K562 (cell line): ENCODE results near the gene HIRIP3. TPM values are rescaled to one million over a fixed set of nuclear protein-coding genes. Genes with fewer than 3 reads are reported as not detected.
A peak's percentile ranks its signal among the peaks of the same experiment; 100 is the strongest.

Source experiments
- ATAC-seq: fragments of 200-7000 bp; cut with Tn5 transposase; 3 replicates; pipeline ENCODE4 v1.9.1; 2020; ENCODE audit warnings: moderate library complexity
- BruUV-seq: library from RNA; stranded (reverse); fragments of 400-500 nt; replicated peaks from 2 replicates; lab custom pipeline; 2021; lab: Mats Ljungman, UMichigan
- CTCF ChIA-PET: fragments of 300-600 bp; formaldehyde crosslinking; extraction: SDS; loops from one replicate; lab custom pipeline; 2021; ENCODE audit warnings: low intra/inter-chr PET ratio; lab: Yijun Ruan, JAX
- POLR2A ChIA-PET: fragments of 300-600, 350-650 bp; sonication (Branson Sonifier 250); formaldehyde crosslinking; extraction: SDS; loops from one replicate; lab custom pipeline; 2021; ENCODE audit warnings: antibody characterized with exemption, inconsistent platforms; lab: Yijun Ruan, JAX
- DNase-seq, 4 experiments: peaks; one replicate each; pipeline versions ENCODE4 v3.0.0 to v3.0.0-alpha.2; 2011 to 2018; ENCODE audit warnings: low spot score in 3 of 4, mixed read lengths in 3 of 4; ENCODE audit errors: extremely low read depth in 1 of 4
- FAIRE-seq: peaks from 2 replicates; lab custom pipeline; 2011; peaks lifted over from hg19 to GRCh38; lab: Jason Lieb, UNC
- H2AFZ ChIP-seq: 2 replicates; pipeline ENCODE4 v1.6.0; 2011; ENCODE audit warnings: low read depth, low read length, control low read depth, inconsistent platforms
- H3K27ac ChIP-seq: fragments of 200-600 bp; 3 replicates; pipeline ENCODE4 v1.8.0; 2011; ENCODE audit warnings: low read depth, mild to moderate bottlenecking, control low read depth, inconsistent platforms, low read length, moderate library complexity, mixed read lengths; ENCODE audit errors: extremely low read depth
- H3K27me3 ChIP-seq, 2 experiments: fragments of 300-600 bp in 1 of 2; 2 replicates in 1 of 2; 3 replicates in 1 of 2; pipeline versions ENCODE4 v1.6.0 to v1.8.0; 2011; ENCODE audit warnings: inconsistent platforms in 2 of 2, low read length in 2 of 2, mild to moderate bottlenecking in 1 of 2, mixed read lengths in 1 of 2, moderate library complexity in 1 of 2; ENCODE audit not compliant: control insufficient read depth in 2 of 2, insufficient read depth in 2 of 2
- H3K36me3 ChIP-seq: fragments of 300-600 bp; 3 replicates; pipeline ENCODE4 v1.8.0; 2011; ENCODE audit warnings: mild to moderate bottlenecking, low read length, inconsistent platforms; ENCODE audit not compliant: control insufficient read depth, insufficient read depth
- H3K4me1 ChIP-seq, 2 experiments: fragments of 200-600 bp in 1 of 2; replicated peaks in 1 of 2; 2 replicates in 1 of 2; 3 replicates in 1 of 2; pipeline versions ENCODE4 v1.5.1 to v1.8.0; 2011; ENCODE audit warnings: inconsistent platforms in 2 of 2, low read length in 2 of 2, mild to moderate bottlenecking in 1 of 2, mixed read lengths in 1 of 2, moderate library complexity in 1 of 2; ENCODE audit not compliant: control insufficient read depth in 2 of 2, insufficient read depth in 2 of 2
- H3K4me2 ChIP-seq: 2 replicates; pipeline ENCODE4 v1.6.1; 2011; ENCODE audit warnings: low read length, control low read depth, inconsistent platforms, mixed read lengths; ENCODE audit not compliant: insufficient read depth
- H3K4me3 ChIP-seq: fragments of 200-600 bp; sonication (generic), shearing (Covaris generic); 2 replicates; pipeline ENCODE4 v1.5.1; 2016; ENCODE audit warnings: control low read depth, inconsistent platforms
- H3K79me2 ChIP-seq: fragments of 200-600 bp; 3 replicates; pipeline ENCODE4 v1.8.0; 2011; ENCODE audit warnings: low read length, inconsistent platforms; ENCODE audit not compliant: control insufficient read depth, insufficient read depth
- H3K9ac ChIP-seq, 2 experiments: 2 replicates each; pipeline versions ENCODE4 v1.6.0 to v1.6.1; 2011; ENCODE audit warnings: low read depth in 2 of 2, low read length in 2 of 2, control low read depth in 1 of 2, inconsistent platforms in 1 of 2, mild to moderate bottlenecking in 1 of 2, mixed read lengths in 1 of 2; ENCODE audit not compliant: insufficient read depth in 1 of 2
- H3K9me1 ChIP-seq: one replicate; pipeline ENCODE4 v1.6.0; 2011; ENCODE audit warnings: inconsistent platforms, mild to moderate bottlenecking, low read length, moderate library complexity; ENCODE audit not compliant: control insufficient read depth, insufficient read depth
- H3K9me3 ChIP-seq: replicated peaks from 2 replicates; pipeline ENCODE4 v1.5.1; 2011; ENCODE audit warnings: low read depth, low read length, inconsistent platforms; ENCODE audit not compliant: control insufficient read depth, insufficient read depth
- H4K20me1 ChIP-seq: replicated peaks from 2 replicates; pipeline ENCODE4 v1.6.1; 2011; ENCODE audit warnings: low read length, inconsistent platforms, mixed read lengths; ENCODE audit not compliant: control insufficient read depth, insufficient read depth
- DNMT1 ChIP-seq: fragments of 450-650 bp; IDR thresholded peaks from 2 replicates; pipeline ENCODE4 v1.6.1; 2016; ENCODE audit warnings: antibody characterized with exemption, mild to moderate bottlenecking
- HIVEP1 ChIP-seq: fragments of 250-450 bp; sonication (Bioruptor Pico); IDR thresholded peaks from 2 replicates; pipeline ENCODE4 v1.4.0; 2020; ENCODE audit warnings: mild to moderate bottlenecking
- KAT7 ChIP-seq: sonication (generic); formaldehyde crosslinking; IDR thresholded peaks from 2 replicates; pipeline ENCODE4 v1.8.0; 2022; ENCODE audit warnings: missing genetic modification reagents, mild to moderate bottlenecking, borderline replicate concordance
- KDM1A ChIP-seq, 2 experiments: fragments of 450-650 bp; IDR thresholded peaks; 2 replicates each; pipeline ENCODE4 v1.6.1; 2016; ENCODE audit warnings: mild to moderate bottlenecking in 2 of 2
- MXI1 ChIP-seq: IDR thresholded peaks from 2 replicates; pipeline ENCODE4 v1.6.1; 2011; ENCODE audit warnings: low read depth, mild to moderate bottlenecking, improper control_type of control experiment, low read length
- SAFB2 ChIP-seq: fragments of 200-400 bp; formaldehyde crosslinking; IDR thresholded peaks from 2 replicates; pipeline ENCODE4 v1.6.1; 2018; ENCODE audit warnings: borderline replicate concordance, low read length, low read depth, moderate library complexity; ENCODE audit not compliant: severe bottlenecking
- ZNF696 ChIP-seq: fragments of 250-450 bp; sonication (Bioruptor Pico); conservative IDR thresholded peaks from 2 replicates; pipeline ENCODE4 v1.4.0; 2020; ENCODE audit warnings: mild to moderate bottlenecking, moderate library complexity
- WGBS: fragments of 100-300 bp; shearing (Covaris generic); methylation state at CpG from one replicate; pipeline ENCODE4 v1.1.6; 2016; ENCODE audit warnings: low coverage, mixed read lengths; ENCODE audit not compliant: insufficient coverage; ENCODE audit errors: missing lambda C conversion rate; 5-methylcytosine and 5-hydroxymethylcytosine counted together
- in situ Hi-C: fragments of 300-500 bp; cut with MboI; formaldehyde crosslinking; loops from 4 replicates; pipeline ENCODE4 v1.15.0; 2018; ENCODE audit warnings: inconsistent platforms, mixed read lengths
- intact Hi-C: fragments of 100-400 bp; cut with micrococcal nuclease; formaldehyde crosslinking; loops from 2 replicates; pipeline ENCODE4 v1.14.2; 2022
- polyA plus RNA-seq, 8 experiments: library from polyadenylated mRNA; depleted of rRNA in 4 of 8; stranded (reverse) in 5 of 8; unstranded in 3 of 8; fragments of >200 nt; fragmentation: Nextera tagmentation in 2 of 8; fragmentation: Illumina TruSeq in 1 of 8; extraction: Ambion mirVana in 2 of 8; extraction: Trizol in 1 of 8; gene quantifications; 2 replicates each; pipeline versions ENCODE4 v1.2.1 to v1.2.3, GENCODE V29; 2011 to 2014; ENCODE audit warnings: inconsistent platforms in 1 of 8, missing spikeins in 1 of 8
- total RNA-seq, 7 experiments: library from RNA; depleted of rRNA in 6 of 7; stranded (reverse); fragments of >200 nt in 6 of 7; fragmentation: Illumina TruSeq in 2 of 7; extraction: Trizol in 2 of 7; gene quantifications; 2 replicates each; pipeline versions ENCODE4 v1.2.1 to v1.2.3, GENCODE V29; 2011 to 2021; ENCODE audit warnings: low replicate concordance in 1 of 7
- TF ChIP-seq, protein P1 (sequence below): fragments of 250-450 bp; sonication (Bioruptor Pico); IDR thresholded peaks from 2 replicates; pipeline ENCODE4 v1.4.0; 2020
- TF ChIP-seq, protein P2 (sequence below): fragments of 450-650 bp; formaldehyde crosslinking; conservative IDR thresholded peaks from 2 replicates; pipeline ENCODE4 v1.4.0; 2022; ENCODE audit warnings: mild to moderate bottlenecking, missing genetic modification characterization
- TF ChIP-seq, protein P3 (sequence below): fragments of 450-650 bp; formaldehyde crosslinking; IDR thresholded peaks from 2 replicates; pipeline ENCODE4 v1.4.0; 2022; ENCODE audit warnings: missing genetic modification characterization

HIRIP3 gene
- total and polyA plus RNA-seq, 9 of the 15 experiments (the other 6 are each of a cell fraction or from before 2014, with no cell fraction given) = 3.3 to 38.2 (median 18.2) TPM

DNA sequence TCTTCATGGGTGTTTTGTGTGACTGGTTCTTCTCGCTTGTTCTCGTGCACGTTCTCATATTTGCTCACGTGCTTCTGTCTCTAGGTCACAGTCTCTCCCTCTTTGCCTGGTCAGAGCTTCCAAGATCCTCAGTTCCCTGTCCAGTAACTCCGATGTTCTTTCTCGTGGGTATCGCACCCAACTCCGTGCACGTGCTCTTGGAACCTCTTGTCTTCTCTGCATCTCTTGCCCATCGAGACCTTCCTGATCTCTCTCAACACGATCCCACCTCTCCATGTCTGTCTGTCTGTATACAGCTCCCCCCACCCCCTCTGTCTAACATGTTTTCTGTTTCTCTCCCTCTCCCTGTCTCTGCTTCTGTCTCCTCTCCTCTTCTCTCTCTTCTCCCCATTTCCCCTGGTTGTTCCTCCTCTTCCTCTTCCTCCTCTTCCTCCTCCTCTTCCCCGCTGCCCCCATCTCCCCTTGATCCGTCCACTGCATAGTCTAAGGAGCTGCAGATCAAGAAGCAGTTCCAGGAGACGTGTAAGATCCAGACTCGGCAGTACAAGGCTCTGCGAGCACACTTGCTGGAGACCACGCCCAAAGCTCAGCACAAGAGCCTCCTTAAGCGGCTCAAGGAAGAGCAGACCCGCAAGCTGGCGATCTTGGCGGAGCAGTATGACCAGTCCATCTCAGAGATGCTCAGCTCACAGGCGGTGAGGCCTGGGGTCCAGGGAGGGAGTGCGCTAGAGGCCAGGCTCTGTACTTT is 6.1 kb downstream of the HIRIP3 start:
- in situ Hi-C loops = no loop called here
- no peaks in the 10 kb centered on the region for H4K20me1 ChIP-seq
- H3K27ac ChIP-seq = no peak overlapping the region
- BruUV-seq = no TSS peak
- no peak overlapping the region for H3K4me2 ChIP-seq
- FAIRE-seq = no peak
- H3K4me1 ChIP-seq = peaks cover 3 to 33% of the 10 kb centered on the region in 2 experiments; a peak in 4 of 5 replicates
- no peak for DNase-seq
- H3K4me3 ChIP-seq = no peak overlapping the region
- no peak overlapping the region for H2AFZ ChIP-seq
- ChIA-PET POLR2A (interaction anchor here (1.0 to 2.1 kb wide), 3 partner anchors 9 to 15 kb away, joined by 3 to 14 read pairs (median 9); partner anchors contain the start of gene TAOK2), CTCF (no interaction called here)
- H3K27me3 ChIP-seq = no peaks in the 10 kb centered on the region
- WGBS = 81% methylated on average over 23 of the region's 23 CpGs
- intact Hi-C loops = no loop called here
- no peaks in the 10 kb centered on the region for H3K9me1 ChIP-seq
- H3K36me3 ChIP-seq = peaks cover 94% of the 10 kb centered on the region; the same call in 2 of the 3 replicates
- ATAC-seq = no peak
- peak overlapping the region in 1 of 2 experiments; percentile 70; a peak in 1 of 4 replicates for H3K9ac ChIP-seq
- H3K79me2 ChIP-seq = no peaks in the 10 kb centered on the region
- no peaks in the 10 kb centered on the region for H3K9me3 ChIP-seq
- TF ChIP-seq HIVEP1 (CRISPR knock-in tag) = no peak
- TF ChIP-seq MXI1 = no peak
- TF ChIP-seq, protein P1, sequence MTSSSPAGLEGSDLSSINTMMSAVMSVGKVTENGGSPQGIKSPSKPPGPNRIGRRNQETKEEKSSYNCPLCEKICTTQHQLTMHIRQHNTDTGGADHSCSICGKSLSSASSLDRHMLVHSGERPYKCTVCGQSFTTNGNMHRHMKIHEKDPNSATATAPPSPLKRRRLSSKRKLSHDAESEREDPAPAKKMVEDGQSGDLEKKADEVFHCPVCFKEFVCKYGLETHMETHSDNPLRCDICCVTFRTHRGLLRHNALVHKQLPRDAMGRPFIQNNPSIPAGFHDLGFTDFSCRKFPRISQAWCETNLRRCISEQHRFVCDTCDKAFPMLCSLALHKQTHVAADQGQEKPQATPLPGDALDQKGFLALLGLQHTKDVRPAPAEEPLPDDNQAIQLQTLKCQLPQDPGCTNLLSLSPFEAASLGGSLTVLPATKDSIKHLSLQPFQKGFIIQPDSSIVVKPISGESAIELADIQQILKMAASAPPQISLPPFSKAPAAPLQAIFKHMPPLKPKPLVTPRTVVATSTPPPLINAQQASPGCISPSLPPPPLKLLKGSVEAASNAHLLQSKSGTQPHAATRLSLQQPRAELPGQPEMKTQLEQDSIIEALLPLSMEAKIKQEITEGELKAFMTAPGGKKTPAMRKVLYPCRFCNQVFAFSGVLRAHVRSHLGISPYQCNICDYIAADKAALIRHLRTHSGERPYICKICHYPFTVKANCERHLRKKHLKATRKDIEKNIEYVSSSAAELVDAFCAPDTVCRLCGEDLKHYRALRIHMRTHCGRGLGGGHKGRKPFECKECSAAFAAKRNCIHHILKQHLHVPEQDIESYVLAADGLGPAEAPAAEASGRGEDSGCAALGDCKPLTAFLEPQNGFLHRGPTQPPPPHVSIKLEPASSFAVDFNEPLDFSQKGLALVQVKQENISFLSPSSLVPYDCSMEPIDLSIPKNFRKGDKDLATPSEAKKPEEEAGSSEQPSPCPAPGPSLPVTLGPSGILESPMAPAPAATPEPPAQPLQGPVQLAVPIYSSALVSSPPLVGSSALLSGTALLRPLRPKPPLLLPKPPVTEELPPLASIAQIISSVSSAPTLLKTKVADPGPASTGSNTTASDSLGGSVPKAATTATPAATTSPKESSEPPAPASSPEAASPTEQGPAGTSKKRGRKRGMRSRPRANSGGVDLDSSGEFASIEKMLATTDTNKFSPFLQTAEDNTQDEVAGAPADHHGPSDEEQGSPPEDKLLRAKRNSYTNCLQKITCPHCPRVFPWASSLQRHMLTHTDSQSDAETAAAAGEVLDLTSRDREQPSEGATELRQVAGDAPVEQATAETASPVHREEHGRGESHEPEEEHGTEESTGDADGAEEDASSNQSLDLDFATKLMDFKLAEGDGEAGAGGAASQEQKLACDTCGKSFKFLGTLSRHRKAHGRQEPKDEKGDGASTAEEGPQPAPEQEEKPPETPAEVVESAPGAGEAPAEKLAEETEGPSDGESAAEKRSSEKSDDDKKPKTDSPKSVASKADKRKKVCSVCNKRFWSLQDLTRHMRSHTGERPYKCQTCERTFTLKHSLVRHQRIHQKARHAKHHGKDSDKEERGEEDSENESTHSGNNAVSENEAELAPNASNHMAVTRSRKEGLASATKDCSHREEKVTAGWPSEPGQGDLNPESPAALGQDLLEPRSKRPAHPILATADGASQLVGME (CRISPR knock-in tag) = no peak
- no peak for TF ChIP-seq KAT7 (CRISPR knock-in tag)
- no peak for TF ChIP-seq ZNF696 (CRISPR knock-in tag)
- TF ChIP-seq KDM1A (IDR thresholded peaks at IDR 0.05) = no peak
- TF ChIP-seq, protein P2, sequence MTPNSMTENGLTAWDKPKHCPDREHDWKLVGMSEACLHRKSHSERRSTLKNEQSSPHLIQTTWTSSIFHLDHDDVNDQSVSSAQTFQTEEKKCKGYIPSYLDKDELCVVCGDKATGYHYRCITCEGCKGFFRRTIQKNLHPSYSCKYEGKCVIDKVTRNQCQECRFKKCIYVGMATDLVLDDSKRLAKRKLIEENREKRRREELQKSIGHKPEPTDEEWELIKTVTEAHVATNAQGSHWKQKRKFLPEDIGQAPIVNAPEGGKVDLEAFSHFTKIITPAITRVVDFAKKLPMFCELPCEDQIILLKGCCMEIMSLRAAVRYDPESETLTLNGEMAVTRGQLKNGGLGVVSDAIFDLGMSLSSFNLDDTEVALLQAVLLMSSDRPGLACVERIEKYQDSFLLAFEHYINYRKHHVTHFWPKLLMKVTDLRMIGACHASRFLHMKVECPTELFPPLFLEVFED (CRISPR knock-in tag) = 0 out of 2 replicates have a peak, but pooled peaks have one; percentile 39
- TF ChIP-seq DNMT1 = no peak
- no peak for TF ChIP-seq SAFB2
- TF ChIP-seq, protein P3, sequence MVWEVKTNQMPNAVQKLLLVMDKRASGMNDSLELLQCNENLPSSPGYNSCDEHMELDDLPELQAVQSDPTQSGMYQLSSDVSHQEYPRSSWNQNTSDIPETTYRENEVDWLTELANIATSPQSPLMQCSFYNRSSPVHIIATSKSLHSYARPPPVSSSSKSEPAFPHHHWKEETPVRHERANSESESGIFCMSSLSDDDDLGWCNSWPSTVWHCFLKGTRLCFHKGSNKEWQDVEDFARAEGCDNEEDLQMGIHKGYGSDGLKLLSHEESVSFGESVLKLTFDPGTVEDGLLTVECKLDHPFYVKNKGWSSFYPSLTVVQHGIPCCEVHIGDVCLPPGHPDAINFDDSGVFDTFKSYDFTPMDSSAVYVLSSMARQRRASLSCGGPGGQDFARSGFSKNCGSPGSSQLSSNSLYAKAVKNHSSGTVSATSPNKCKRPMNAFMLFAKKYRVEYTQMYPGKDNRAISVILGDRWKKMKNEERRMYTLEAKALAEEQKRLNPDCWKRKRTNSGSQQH = 0 out of 2 replicates have a peak, but pooled peaks have one; percentile 25
